ENCODE results near the gene OTX2. TPM values are rescaled to one million over a fixed set of nuclear protein-coding genes. Genes with fewer than 3 reads are reported as not detected.

Gene OTX2
- total RNA-seq, 1 experiment from 2014 or later, result not detected

DNA sequence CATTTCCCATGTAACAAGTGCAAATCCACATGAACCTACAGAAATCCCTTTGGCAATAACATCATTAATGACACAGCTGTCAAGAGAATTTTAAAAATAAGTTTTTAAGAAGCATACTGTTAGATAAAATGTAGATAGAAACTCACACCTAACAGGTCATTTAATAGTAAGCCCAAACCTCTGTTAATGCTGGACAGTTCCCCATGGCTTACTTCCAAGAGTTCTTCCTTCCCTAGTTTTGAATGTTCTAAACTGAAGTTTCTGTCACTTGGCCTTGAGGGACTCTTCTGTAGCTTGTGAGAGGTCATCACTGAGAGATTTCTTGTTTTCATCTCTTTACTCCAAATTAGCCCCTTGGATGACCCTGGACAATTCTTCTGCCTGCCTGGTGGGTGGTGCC, 22.7 kb downstream of the OTX2 start:
- intact Hi-C loops (cut with micrococcal nuclease; ENCODE audit: unreplicated experiment), result no loop called here
- Histone ChIP-seq H3K79me2 (ENCODE audit: low read depth) (no peaks in the 10 kb centered on the region), H3K4me2 (no peak overlapping the region), H2AFZ (no peak overlapping the region), H3K9me2 (ENCODE audit: insufficient read depth) (no peaks in the 10 kb centered on the region; the same call in 1 of the 2 replicates), H3K4me1 (replicated peaks; ENCODE audit: insufficient read depth) (no peaks in the 10 kb centered on the region), H3F3A (ENCODE audit: insufficient read depth, low read depth) (no peaks in the 10 kb centered on the region), H3K4me3 (no peak overlapping the region), H4K20me1 (ENCODE audit: insufficient read depth) (no peaks in the 10 kb centered on the region), H3K27me3 (ENCODE audit: insufficient read depth, low read depth) (no peaks in the 10 kb centered on the region), H3K36me3 (ENCODE audit: low read depth) (no peaks in the 10 kb centered on the region), H3K9me3 (ENCODE audit: insufficient read depth, low read depth) (no peaks in the 10 kb centered on the region), H3K27ac (no peak overlapping the region)
- no peak for DNase-seq
- ChIA-PET CTCF (no interaction called here), POLR2A (ENCODE audit: unreplicated experiment) (no interaction called here)
- TF ChIP-seq EZH2 (IDR thresholded peaks at IDR 0.05; ENCODE audit: low read depth), result no peak
- no peak for TF ChIP-seq CTCF (conservative IDR thresholded peaks at IDR 0.05)
- no TSS peak for BruUV-seq (replicated peaks)

GRCh38 chr14:56782711-56783110, 27.6 kb downstream of the OTX2 start:
- H3K27ac ChIP-seq, result no peak overlapping the region
- no peaks in the 10 kb centered on the region for H3K79me2 ChIP-seq (ENCODE audit: low read depth)
- ChIA-PET POLR2A (ENCODE audit: unreplicated experiment) (no interaction called here), CTCF (no interaction called here)
- no peaks in the 10 kb centered on the region for H4K20me1 ChIP-seq (ENCODE audit: insufficient read depth)
- no peak overlapping the region for H2AFZ ChIP-seq
- no peaks in the 10 kb centered on the region for H3K36me3 ChIP-seq (ENCODE audit: low read depth)
- H3K4me3 ChIP-seq, result no peak overlapping the region
- H3K4me2 ChIP-seq, result no peak overlapping the region
- no peaks in the 10 kb centered on the region for H3K9me3 ChIP-seq (ENCODE audit: insufficient read depth, low read depth)
- H3K27me3 ChIP-seq (ENCODE audit: insufficient read depth, low read depth), result no peaks in the 10 kb centered on the region
- BruUV-seq (replicated peaks), result no TSS peak
- DNase-seq, result no peak
- no peaks in the 10 kb centered on the region for H3K9me2 ChIP-seq (ENCODE audit: insufficient read depth)
- H3K4me1 ChIP-seq (replicated peaks; ENCODE audit: insufficient read depth), result no peaks in the 10 kb centered on the region
- no peaks in the 10 kb centered on the region for H3F3A ChIP-seq (ENCODE audit: insufficient read depth, low read depth)
- TF ChIP-seq CTCF (conservative IDR thresholded peaks at IDR 0.05) (no peak), EZH2 (IDR thresholded peaks at IDR 0.05; ENCODE audit: low read depth) (no peak)
- intact Hi-C loops (cut with micrococcal nuclease; ENCODE audit: unreplicated experiment), result no loop called here

DNA sequence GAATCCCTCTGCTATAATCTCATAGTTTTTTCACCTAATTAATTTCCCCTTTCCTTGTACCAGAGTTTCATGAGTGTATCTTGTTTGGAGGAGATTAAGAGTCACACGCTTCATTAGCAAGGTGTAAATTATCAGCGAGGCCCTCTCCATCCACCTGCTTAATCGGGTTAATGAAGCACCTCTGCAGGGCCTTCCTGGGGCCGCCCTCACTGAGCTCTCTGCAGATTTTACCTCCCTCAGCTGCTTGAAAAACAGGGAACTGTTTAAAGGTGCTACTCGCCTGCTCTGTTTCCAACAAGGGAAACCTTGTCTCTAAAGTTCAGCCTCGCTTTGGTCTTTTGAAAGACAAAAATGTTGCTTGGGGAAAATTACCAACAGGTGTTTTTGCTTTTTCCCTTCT, 35.8 kb downstream of the OTX2 start:
- Histone ChIP-seq H3K4me1 (replicated peaks; ENCODE audit: insufficient read depth) (no peaks in the 10 kb centered on the region), H3K9me3 (ENCODE audit: insufficient read depth, low read depth) (no peaks in the 10 kb centered on the region), H3K27ac (no peak overlapping the region), H4K20me1 (ENCODE audit: insufficient read depth) (no peaks in the 10 kb centered on the region), H3K79me2 (ENCODE audit: low read depth) (no peaks in the 10 kb centered on the region), H3K4me2 (no peak overlapping the region), H2AFZ (no peak overlapping the region), H3K9me2 (ENCODE audit: insufficient read depth) (no peaks in the 10 kb centered on the region), H3F3A (ENCODE audit: insufficient read depth, low read depth) (no peaks in the 10 kb centered on the region), H3K27me3 (ENCODE audit: insufficient read depth, low read depth) (no peaks in the 10 kb centered on the region), H3K4me3 (no peak overlapping the region), H3K36me3 (ENCODE audit: low read depth) (no peaks in the 10 kb centered on the region)
- CTCF ChIA-PET, result no interaction called here
- BruUV-seq (replicated peaks), result no TSS peak
- POLR2A ChIA-PET (ENCODE audit: unreplicated experiment), result no interaction called here
- no peak for DNase-seq
- intact Hi-C loops (cut with micrococcal nuclease; ENCODE audit: unreplicated experiment), result no loop called here
- TF ChIP-seq CTCF (conservative IDR thresholded peaks at IDR 0.05), result no peak
- TF ChIP-seq EZH2 (IDR thresholded peaks at IDR 0.05; ENCODE audit: low read depth), result no peak
